Measurements from ENCODE around the gene PTMA. TPM values are rescaled to one million over a fixed set of nuclear protein-coding genes. Genes with fewer than 3 reads are reported as not detected.

PTMA gene
- total RNA-seq, 1 donor from 2014 or later: 729 TPM

- H3K4me3 ChIP-seq: no peak overlapping the region
- ATAC-seq: no peak
- no peaks in the 10 kb centered on the region for H3K4me1 ChIP-seq
- no peak for DNase-seq
- no peaks in the 10 kb centered on the region for H3K27me3 ChIP-seq (ENCODE audit: low read depth)
- TF ChIP-seq, protein P1, sequence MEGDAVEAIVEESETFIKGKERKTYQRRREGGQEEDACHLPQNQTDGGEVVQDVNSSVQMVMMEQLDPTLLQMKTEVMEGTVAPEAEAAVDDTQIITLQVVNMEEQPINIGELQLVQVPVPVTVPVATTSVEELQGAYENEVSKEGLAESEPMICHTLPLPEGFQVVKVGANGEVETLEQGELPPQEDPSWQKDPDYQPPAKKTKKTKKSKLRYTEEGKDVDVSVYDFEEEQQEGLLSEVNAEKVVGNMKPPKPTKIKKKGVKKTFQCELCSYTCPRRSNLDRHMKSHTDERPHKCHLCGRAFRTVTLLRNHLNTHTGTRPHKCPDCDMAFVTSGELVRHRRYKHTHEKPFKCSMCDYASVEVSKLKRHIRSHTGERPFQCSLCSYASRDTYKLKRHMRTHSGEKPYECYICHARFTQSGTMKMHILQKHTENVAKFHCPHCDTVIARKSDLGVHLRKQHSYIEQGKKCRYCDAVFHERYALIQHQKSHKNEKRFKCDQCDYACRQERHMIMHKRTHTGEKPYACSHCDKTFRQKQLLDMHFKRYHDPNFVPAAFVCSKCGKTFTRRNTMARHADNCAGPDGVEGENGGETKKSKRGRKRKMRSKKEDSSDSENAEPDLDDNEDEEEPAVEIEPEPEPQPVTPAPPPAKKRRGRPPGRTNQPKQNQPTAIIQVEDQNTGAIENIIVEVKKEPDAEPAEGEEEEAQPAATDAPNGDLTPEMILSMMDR (IDR thresholded peaks at IDR 0.05): no peak
- no peaks in the 10 kb centered on the region for H3K36me3 ChIP-seq
- intact Hi-C loops (cut with DNase I): no loop called here
- H3K27ac ChIP-seq: no peak overlapping the region
- no peaks in the 10 kb centered on the region for H3K9me3 ChIP-seq
Measured at GRCh38 chr2:231761735-231762134, 53.4 kb downstream of the PTMA start.

Other genes starting within 250 kb of the PTMA start
- 295 TPM for gene NCL, start 244.0 kb upstream of the PTMA start, total RNA-seq
- 4.4 TPM for gene NMUR1, start 178.1 kb upstream of the PTMA start, total RNA-seq
- not detected for gene TEX44, start 115.7 kb upstream of the PTMA start, total RNA-seq
- gene PDE6D, start 72.8 kb downstream of the PTMA start, total RNA-seq: 18.5 TPM
- 31.2 TPM for gene COPS7B, start 77.9 kb downstream of the PTMA start, total RNA-seq
- not detected for gene NPPC, start 217.9 kb downstream of the PTMA start, total RNA-seq

Measured in lower lobe of right lung (tissue), 2 donors.